ENCODE results near the gene MGMT.

GRCh38 chr10:129442866-129443265 lies 24.2 kb upstream of the MGMT start:
- TF ChIP-seq CTCF (IDR thresholded peaks at IDR 0.05 in 2 of 3, conservative IDR thresholded peaks at IDR 0.05 in 1 of 3; ENCODE audit: borderline replicate concordance in 1 of 3, insufficient read depth in 1 of 3, low read depth in 2 of 3, low read length in 2 of 3) (no peak), EZH2phosphoT487 (IDR thresholded peaks at IDR 0.05; ENCODE audit: borderline replicate concordance) (no peak), MAX (IDR thresholded peaks at IDR 0.05) (no peak), RAD21 (IDR thresholded peaks at IDR 0.05; ENCODE audit: low read depth) (no peak), REST (IDR thresholded peaks at IDR 0.05; ENCODE audit: low read depth) (no peak), POLR2A (IDR thresholded peaks at IDR 0.05; ENCODE audit: borderline replicate concordance, extremely low read depth, insufficient read depth, insufficient read length) (no peak), FOSL1 (IDR thresholded peaks at IDR 0.05; ENCODE audit: low read depth) (no peak), YY1 (IDR thresholded peaks at IDR 0.05; ENCODE audit: extremely low read depth, insufficient replicate concordance, low read depth, low read length) (no peak)
